Measurements from ENCODE around the gene MUC4. TPM values are rescaled to one million over a fixed set of nuclear protein-coding genes. Genes with fewer than 3 reads are reported as not detected.

The MUC4 gene
- total and polyA plus RNA-seq, 9 of the 15 experiments (the other 6 are each of a cell fraction or from before 2014, with no cell fraction given), result under 0.01 to 0.21 (median 0.10) TPM; not detected in 4

DNA sequence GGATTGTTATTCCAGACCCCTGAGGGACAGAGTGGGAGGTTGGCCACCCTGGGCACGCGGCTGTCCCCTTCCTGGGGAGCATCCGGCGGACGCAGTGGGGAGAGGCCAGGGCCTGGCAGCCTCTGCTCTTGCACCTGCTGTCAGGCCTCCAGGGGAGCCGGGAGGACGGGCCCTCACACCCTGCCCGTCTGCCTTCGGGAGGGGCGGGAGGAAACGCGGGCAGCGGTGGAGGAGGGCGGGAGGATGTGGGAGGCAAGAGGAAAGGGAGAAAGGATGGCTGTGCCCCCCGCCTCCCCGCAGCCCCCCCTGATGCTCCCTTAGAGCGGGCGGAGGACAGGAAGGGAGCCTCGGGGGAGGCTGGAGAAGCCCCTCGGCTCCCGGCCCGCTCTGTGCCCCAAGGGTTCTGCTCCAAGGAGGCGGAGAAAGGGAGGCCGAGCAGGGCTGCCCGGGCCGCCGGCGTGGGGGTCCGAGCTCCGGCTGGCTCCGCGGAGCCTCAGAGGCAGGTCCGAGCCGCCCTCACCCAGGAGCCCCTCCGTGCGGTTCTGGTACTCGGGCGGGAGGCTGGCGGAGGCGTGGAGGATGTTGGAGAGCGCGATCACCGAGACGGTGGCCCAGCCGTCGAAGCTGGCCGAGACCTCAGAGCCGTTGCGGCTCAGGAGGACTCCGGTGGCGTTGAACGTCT, 50.0 kb downstream of the MUC4 start (continued):
- TF ChIP-seq, protein P1, sequence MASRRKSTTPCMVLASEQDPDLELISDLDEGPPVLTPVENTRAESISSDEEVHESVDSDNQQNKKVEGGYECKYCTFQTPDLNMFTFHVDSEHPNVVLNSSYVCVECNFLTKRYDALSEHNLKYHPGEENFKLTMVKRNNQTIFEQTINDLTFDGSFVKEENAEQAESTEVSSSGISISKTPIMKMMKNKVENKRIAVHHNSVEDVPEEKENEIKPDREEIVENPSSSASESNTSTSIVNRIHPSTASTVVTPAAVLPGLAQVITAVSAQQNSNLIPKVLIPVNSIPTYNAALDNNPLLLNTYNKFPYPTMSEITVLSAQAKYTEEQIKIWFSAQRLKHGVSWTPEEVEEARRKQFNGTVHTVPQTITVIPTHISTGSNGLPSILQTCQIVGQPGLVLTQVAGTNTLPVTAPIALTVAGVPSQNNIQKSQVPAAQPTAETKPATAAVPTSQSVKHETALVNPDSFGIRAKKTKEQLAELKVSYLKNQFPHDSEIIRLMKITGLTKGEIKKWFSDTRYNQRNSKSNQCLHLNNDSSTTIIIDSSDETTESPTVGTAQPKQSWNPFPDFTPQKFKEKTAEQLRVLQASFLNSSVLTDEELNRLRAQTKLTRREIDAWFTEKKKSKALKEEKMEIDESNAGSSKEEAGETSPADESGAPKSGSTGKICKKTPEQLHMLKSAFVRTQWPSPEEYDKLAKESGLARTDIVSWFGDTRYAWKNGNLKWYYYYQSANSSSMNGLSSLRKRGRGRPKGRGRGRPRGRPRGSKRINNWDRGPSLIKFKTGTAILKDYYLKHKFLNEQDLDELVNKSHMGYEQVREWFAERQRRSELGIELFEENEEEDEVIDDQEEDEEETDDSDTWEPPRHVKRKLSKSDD (conservative IDR thresholded peaks at IDR 0.05; ENCODE audit: low read length), result no peak
- no peak for TF ChIP-seq ZC3H8 (IDR thresholded peaks at IDR 0.05)

DNA sequence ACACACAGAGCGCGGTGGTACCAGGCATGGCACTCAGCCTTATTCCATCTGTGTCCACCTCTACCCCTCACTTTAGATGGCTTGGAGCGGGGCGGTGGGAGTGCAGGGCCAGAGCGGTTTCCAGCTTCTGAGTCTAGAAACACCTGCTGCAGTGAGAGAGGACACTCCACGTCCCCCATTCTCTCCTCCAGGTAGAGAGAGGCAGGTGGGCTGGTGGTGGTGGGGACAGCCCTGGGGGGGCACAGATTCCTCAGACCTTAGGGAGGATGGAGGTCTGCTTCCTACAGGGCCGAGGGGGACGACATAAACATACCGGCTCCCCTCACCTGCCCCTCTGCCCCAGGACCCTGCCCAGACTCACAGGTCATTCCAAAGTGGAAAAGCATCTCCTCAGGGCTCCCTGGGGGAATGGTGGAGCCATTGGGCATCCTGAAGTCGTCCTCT, 50.6 kb downstream of the MUC4 start:
- no peak for FAIRE-seq
- peaks cover 26 to 75% of the 10 kb centered on the region in 2 experiments; a peak in 4 of 5 replicates for H3K27me3 ChIP-seq (ENCODE audit: control insufficient read depth in 2 of 2, insufficient read depth in 2 of 2, low read length in 2 of 2)
- 16% methylated on average over 10 of the region's 10 CpGs for WGBS (ENCODE audit: insufficient coverage, low coverage, missing lambda C conversion rate)

More for the DNA sequence above, 50.6 kb downstream of the MUC4 start:
- no peak for TF ChIP-seq ETV6 (IDR thresholded peaks at IDR 0.05; ENCODE audit: borderline replicate concordance in 1 of 2, low read depth in 2 of 2, low read length in 1 of 2)
- no peak for TF ChIP-seq ETV6 (CRISPR knock-in tag; IDR thresholded peaks at IDR 0.05; ENCODE audit: borderline replicate concordance)
- no peak for TF ChIP-seq RUNX1 (IDR thresholded peaks at IDR 0.05; ENCODE audit: low read depth)
- TF ChIP-seq DACH1 (IDR thresholded peaks at IDR 0.05; ENCODE audit: partially characterized antibody), result no peak
- no peak for TF ChIP-seq NR2F6 (CRISPR knock-in tag; IDR thresholded peaks at IDR 0.05)
- TF ChIP-seq ZNF583 (CRISPR knock-in tag; IDR thresholded peaks at IDR 0.05), result no peak
- POLR2A ChIA-PET, result interaction anchor here (0.7 to 1.0 kb wide), 2 partner anchors 13 to 509 kb away, joined by 3 to 4 read pairs; no protein-coding TSS in a partner anchor
- H3K36me3 ChIP-seq (ENCODE audit: control insufficient read depth, insufficient read depth, low read length), result no peaks in the 10 kb centered on the region
- intact Hi-C loops (cut with micrococcal nuclease) (no loop called here), in situ Hi-C loops (cut with MboI) (no loop called here)
- H4K20me1 ChIP-seq (replicated peaks; ENCODE audit: control insufficient read depth, insufficient read depth, low read length), result peaks cover 4% of the 10 kb centered on the region; the same call in 1 of the 2 replicates
- no peak overlapping the region; a peak in 1 of 4 replicates for H3K9ac ChIP-seq (ENCODE audit: insufficient read depth in 1 of 2, low read depth in 2 of 2, low read length in 2 of 2)
- H3K79me2 ChIP-seq (ENCODE audit: control insufficient read depth, insufficient read depth, low read length), result no peaks in the 10 kb centered on the region
- no peak overlapping the region for H3K4me2 ChIP-seq (ENCODE audit: insufficient read depth, low read length)
- no peaks in the 10 kb centered on the region for H3K9me1 ChIP-seq (ENCODE audit: control insufficient read depth, insufficient read depth, low read length)
- H3K9me3 ChIP-seq (replicated peaks; ENCODE audit: control insufficient read depth, insufficient read depth, low read depth, low read length), result no peaks in the 10 kb centered on the region
- peaks cover 0 to 3% of the 10 kb centered on the region in 2 experiments; a peak in 2 of 5 replicates for H3K4me1 ChIP-seq (replicated peaks in 1 of 2; ENCODE audit: control insufficient read depth in 2 of 2, insufficient read depth in 2 of 2, low read length in 2 of 2)
- H3K27ac ChIP-seq (ENCODE audit: extremely low read depth, low read depth, low read length), result no peak overlapping the region
- DNase-seq (ENCODE audit: extremely low read depth in 1 of 4, low spot score in 3 of 4), result no peak
- no peak overlapping the region for H3K4me3 ChIP-seq
- H2AFZ ChIP-seq (ENCODE audit: low read depth, low read length), result no peak overlapping the region
- ATAC-seq, result no peak
- no TSS peak for BruUV-seq (replicated peaks)
- CTCF ChIA-PET (ENCODE audit: low intra/inter-chr PET ratio), result no interaction called here

All from K562 (cell line).